NCI-H1694 treated with DMSO at 0.1 percent for 48 hours (cell line): ENCODE data around the gene UBIAD1.

ENCODE experiments used
- DNase-seq: peaks from one replicate; lab custom pipeline; 2025; lab: John Stamatoyannopoulos, UW

The UBIAD1 gene

GRCh38 chr1:11311816-11312755, 39.1 kb downstream of the UBIAD1 start:
- DNase-seq: peak; percentile 63

GRCh38 chr1:11314959-11315358, 42.0 kb downstream of the UBIAD1 start:
- DNase-seq: no peak

- DNase-seq: no peak
These were observed 43.7 kb downstream of the UBIAD1 start for GRCh38 chr1:11316701-11317100.

- no peak for DNase-seq
These were observed 46.0 kb downstream of the UBIAD1 start for GRCh38 chr1:11318982-11319381.

- no peak for DNase-seq
These were observed 47.3 kb downstream of the UBIAD1 start for GRCh38 chr1:11320153-11320936.

- no peak for DNase-seq
These were observed 48.9 kb downstream of the UBIAD1 start for GRCh38 chr1:11321656-11322491.

- no peak for DNase-seq
These were observed 51.7 kb downstream of the UBIAD1 start for GRCh38 chr1:11324567-11325165.

- DNase-seq: no peak
These were observed 53.1 kb downstream of the UBIAD1 start for GRCh38 chr1:11326070-11326469.

GRCh38 chr1:11328444-11328843, 55.4 kb downstream of the UBIAD1 start:
- DNase-seq: no peak

GRCh38 chr1:11330411-11330810, 57.4 kb downstream of the UBIAD1 start:
- no peak for DNase-seq

GRCh38 chr1:11331036-11331944, 58.3 kb downstream of the UBIAD1 start:
- DNase-seq: no peak

- DNase-seq: no peak
These were observed 59.0 kb downstream of the UBIAD1 start for GRCh38 chr1:11331945-11332546.

- DNase-seq: no peak
These were observed 60.6 kb downstream of the UBIAD1 start for GRCh38 chr1:11333631-11334030.

GRCh38 chr1:11334261-11334804, 61.3 kb downstream of the UBIAD1 start:
- no peak for DNase-seq

- DNase-seq: no peak
These were observed 61.8 kb downstream of the UBIAD1 start for GRCh38 chr1:11334821-11335220.

- no peak for DNase-seq
These were observed 62.5 kb downstream of the UBIAD1 start for GRCh38 chr1:11335417-11336056.

GRCh38 chr1:11337580-11338073, 64.6 kb downstream of the UBIAD1 start:
- DNase-seq: peak; percentile 67
